ENCODE data around the gene STMN1. TPM values are rescaled to one million over a fixed set of nuclear protein-coding genes. Genes with fewer than 3 reads are reported as not detected.
"Not testable (repeated sequence)": the region's sequence is repeated elsewhere in the genome, so short reads cannot be mapped to it uniquely, and the experiment has no call there.

STMN1 gene
- polyA plus RNA-seq, 2 of the 4 experiments (the other 2 are of a cell fraction): 82.4 to 145 TPM

- ATAC-seq (no peak), DNase-seq (ENCODE audit: low read depth in 1 of 2, low spot score in 1 of 2) (no peak), FAIRE-seq (no peak)
- H3K4me1 ChIP-seq: no peaks in the 10 kb centered on the region
- ChIA-PET POLR2A (no interaction called here), CTCF (interaction anchor here (0.7 kb wide), 1 partner anchor 49 kb away, joined by 4 read pairs; no protein-coding TSS in a partner anchor)
- no peak overlapping the region for H3K4me3 ChIP-seq
- H3K9me3 ChIP-seq: no peaks in the 10 kb centered on the region
- TF ChIP-seq NFE2L2 (conservative IDR thresholded peaks at IDR 0.05; ENCODE audit: low read length) (no peak), PBX3 (IDR thresholded peaks at IDR 0.05) (no peak), HMGXB4 (CRISPR knock-in tag; IDR thresholded peaks at IDR 0.05; ENCODE audit: borderline replicate concordance) (no peak), JUNB (IDR thresholded peaks at IDR 0.05) (no peak), FOSB (CRISPR knock-in tag; IDR thresholded peaks at IDR 0.05) (no peak), HEYL (CRISPR knock-in tag; IDR thresholded peaks at IDR 0.05) (no peak)
- H3K4me2 ChIP-seq: no peak overlapping the region
- WGBS (ENCODE audit: missing lambda C conversion rate): 69% methylated on average over 3 of the region's 3 CpGs
- H3K27ac ChIP-seq: no peak overlapping the region
Measured at GRCh38 chr1:25944986-25945385, 38.8 kb upstream of the STMN1 start.

- 79% methylated on average over 5 of the region's 5 CpGs for WGBS (ENCODE audit: missing lambda C conversion rate)
- FAIRE-seq; H3K4me3 ChIP-seq; CTCF ChIA-PET; H3K27ac ChIP-seq; H3K4me2 ChIP-seq; H3K4me1 ChIP-seq; POLR2A ChIA-PET; DNase-seq (ENCODE audit: low read depth in 1 of 2, low spot score in 1 of 2); H3K9me3 ChIP-seq; ATAC-seq: not testable (repeated sequence)
Measured at GRCh38 chr1:25943511-25943910, 37.3 kb upstream of the STMN1 start.

GRCh38 chr1:25936947-25937346 lies 30.7 kb upstream of the STMN1 start:
- FAIRE-seq: no peak
- CTCF ChIA-PET: interaction anchor here (1.8 kb wide), 1 partner anchor 297 kb away, joined by 4 read pairs; the partner anchor contains the start of gene CEP85

More at GRCh38 chr1:25936947-25937346, 30.7 kb upstream of the STMN1 start:
- 79% methylated on average over 4 of the region's 4 CpGs for WGBS (ENCODE audit: missing lambda C conversion rate)
- Histone ChIP-seq H3K27ac (no peak overlapping the region), H3K9me3 (no peaks in the 10 kb centered on the region), H3K4me3 (no peak overlapping the region), H3K4me2 (no peak overlapping the region), H3K4me1 (no peaks in the 10 kb centered on the region)
- no peak for TF ChIP-seq RAD21 (conservative IDR thresholded peaks at IDR 0.05 in 1 of 2, IDR thresholded peaks at IDR 0.05 in 1 of 2)
- no peak for TF ChIP-seq BCL3 (IDR thresholded peaks at IDR 0.05)
- no peak for TF ChIP-seq HES2 (IDR thresholded peaks at IDR 0.05)
- TF ChIP-seq SMC3 (IDR thresholded peaks at IDR 0.05): no peak
- TF ChIP-seq CBX2 (IDR thresholded peaks at IDR 0.05; ENCODE audit: borderline replicate concordance, low read depth): no peak
- TF ChIP-seq MAX (IDR thresholded peaks at IDR 0.05): no peak
- no peak for TF ChIP-seq PBX3 (IDR thresholded peaks at IDR 0.05)
- no peak for TF ChIP-seq ESRRA (IDR thresholded peaks at IDR 0.05; ENCODE audit: borderline replicate concordance, low read length)
- TF ChIP-seq NFE2L2 (conservative IDR thresholded peaks at IDR 0.05; ENCODE audit: low read length): no peak
- no peak for TF ChIP-seq HOXA7 (CRISPR knock-in tag; IDR thresholded peaks at IDR 0.05)
- TF ChIP-seq FOSB (CRISPR knock-in tag; IDR thresholded peaks at IDR 0.05): no peak
- no peak for TF ChIP-seq TFCP2L1 (CRISPR knock-in tag; IDR thresholded peaks at IDR 0.05)
- POLR2A ChIA-PET: no interaction called here
- ATAC-seq (no peak), DNase-seq (ENCODE audit: low read depth in 1 of 2, low spot score in 1 of 2) (no peak)

Measured in A549 (cell line).